Uterus (tissue), 4 donors: Measurements from ENCODE around the gene SYT11. TPM values are rescaled to one million over a fixed set of nuclear protein-coding genes. Genes with fewer than 3 reads are reported as not detected.

Experiments used
- DNase-seq, 2 donors: peaks; one replicate each; pipeline ENCODE4 v3.0.0-alpha.2; 2019 to 2020
- H3K27ac ChIP-seq, 2 donors: fragments of 200-600 bp; sonication (generic); 1 replicate in 1 of 2; 2 replicates in 1 of 2; pipeline ENCODE4 v1.5.1; 2016 to 2018
- H3K27me3 ChIP-seq, 2 donors: fragments of 200-600 bp; sonication (generic); one replicate each; pipeline ENCODE4 v1.5.1; 2018 to 2019; ENCODE audit warnings: control low read depth in 1 of 2
- H3K36me3 ChIP-seq, 2 donors: fragments of 200-600 bp; sonication (generic); one replicate each; pipeline ENCODE4 v1.5.1; 2019; ENCODE audit warnings: control low read depth in 1 of 2
- H3K4me1 ChIP-seq, 2 donors: fragments of 200-600 bp; sonication (generic); one replicate each; pipeline ENCODE4 v1.5.1; 2018 to 2019; ENCODE audit warnings: control low read depth in 1 of 2
- H3K4me3 ChIP-seq, 2 donors: fragments of 200-600 bp; sonication (generic); 1 replicate in 1 of 2; 2 replicates in 1 of 2; pipeline ENCODE4 v1.5.1; 2018 to 2019; ENCODE audit warnings: mild to moderate bottlenecking in 1 of 2
- H3K9me3 ChIP-seq, 2 donors: fragments of 200-600 bp; sonication (generic); one replicate each; pipeline ENCODE4 v1.5.1; 2019; ENCODE audit warnings: control low read depth in 1 of 2
- POLR2A ChIP-seq, 2 donors: fragments of 450-650 bp; IDR thresholded peaks; one replicate each; pipeline ENCODE4 v1.6.1; 2016; ENCODE audit warnings: antibody characterized with exemption in 2 of 2, mild to moderate bottlenecking in 1 of 2, moderate library complexity in 1 of 2
- intact Hi-C: fragments of 100-400 bp; cut with DNase I; formaldehyde crosslinking; loops from one replicate; pipeline ENCODE4 v1.15.1; 2023; ENCODE audit warnings: low total_unique reads
- total RNA-seq, 4 donors: library from RNA; depleted of rRNA in 3 of 4; stranded (reverse); fragments of >200 nt in 3 of 4; gene quantifications; one replicate each; pipeline versions ENCODE4 v1.1.0 to v1.2.4, GENCODE V29; 2014 to 2023
- TF ChIP-seq, protein P1 (sequence below), 4 experiments: fragments of 200-600 bp in 2 of 4; fragments of 450-650 bp in 2 of 4; sonication (generic) in 2 of 4; IDR thresholded peaks; one replicate each; pipeline ENCODE4 v1.5.1; 2016 to 2019; ENCODE audit warnings: antibody characterized with exemption in 4 of 4, mild to moderate bottlenecking in 2 of 4, moderate library complexity in 1 of 4
- donor health status: DM: yes; HTN: yes; CAD: no.

SYT11 gene
- total RNA-seq, 4 donors from 2014 or later = 12.8 to 70.5 (median 24.3) TPM

DNA sequence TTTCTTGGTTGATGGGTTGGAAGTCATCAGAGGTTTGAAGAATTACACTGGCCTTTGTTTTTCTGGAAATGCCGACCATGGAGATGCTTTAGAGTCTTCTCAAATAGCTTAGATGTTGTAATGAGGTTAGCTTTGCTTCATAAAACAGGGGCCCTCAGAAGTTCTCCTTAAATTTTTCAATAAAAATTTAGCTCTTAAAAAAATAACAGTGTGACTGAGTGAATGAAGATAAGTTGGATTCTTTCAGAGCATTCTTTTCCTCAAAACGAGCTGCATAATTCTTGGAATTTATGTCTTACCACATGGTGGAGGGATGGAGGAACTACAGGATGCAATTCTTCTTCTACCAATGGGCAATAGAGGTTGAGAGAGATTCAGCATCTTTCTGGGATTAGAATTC lies 23.4 kb downstream of the SYT11 start:
- H3K36me3 ChIP-seq = no peaks in the 10 kb centered on the region
- H3K9me3 ChIP-seq = no peaks in the 10 kb centered on the region
- H3K27ac ChIP-seq = no peak overlapping the region
- no peak for DNase-seq
- H3K27me3 ChIP-seq = no peaks in the 10 kb centered on the region
- TF ChIP-seq, protein P1, sequence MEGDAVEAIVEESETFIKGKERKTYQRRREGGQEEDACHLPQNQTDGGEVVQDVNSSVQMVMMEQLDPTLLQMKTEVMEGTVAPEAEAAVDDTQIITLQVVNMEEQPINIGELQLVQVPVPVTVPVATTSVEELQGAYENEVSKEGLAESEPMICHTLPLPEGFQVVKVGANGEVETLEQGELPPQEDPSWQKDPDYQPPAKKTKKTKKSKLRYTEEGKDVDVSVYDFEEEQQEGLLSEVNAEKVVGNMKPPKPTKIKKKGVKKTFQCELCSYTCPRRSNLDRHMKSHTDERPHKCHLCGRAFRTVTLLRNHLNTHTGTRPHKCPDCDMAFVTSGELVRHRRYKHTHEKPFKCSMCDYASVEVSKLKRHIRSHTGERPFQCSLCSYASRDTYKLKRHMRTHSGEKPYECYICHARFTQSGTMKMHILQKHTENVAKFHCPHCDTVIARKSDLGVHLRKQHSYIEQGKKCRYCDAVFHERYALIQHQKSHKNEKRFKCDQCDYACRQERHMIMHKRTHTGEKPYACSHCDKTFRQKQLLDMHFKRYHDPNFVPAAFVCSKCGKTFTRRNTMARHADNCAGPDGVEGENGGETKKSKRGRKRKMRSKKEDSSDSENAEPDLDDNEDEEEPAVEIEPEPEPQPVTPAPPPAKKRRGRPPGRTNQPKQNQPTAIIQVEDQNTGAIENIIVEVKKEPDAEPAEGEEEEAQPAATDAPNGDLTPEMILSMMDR (IDR thresholded peaks at IDR 0.05) = no peak
- TF ChIP-seq POLR2A (IDR thresholded peaks at IDR 0.05) = no peak
- H3K4me3 ChIP-seq = no peak overlapping the region
- no peaks in the 10 kb centered on the region for H3K4me1 ChIP-seq
- intact Hi-C loops = no loop called here

DNA sequence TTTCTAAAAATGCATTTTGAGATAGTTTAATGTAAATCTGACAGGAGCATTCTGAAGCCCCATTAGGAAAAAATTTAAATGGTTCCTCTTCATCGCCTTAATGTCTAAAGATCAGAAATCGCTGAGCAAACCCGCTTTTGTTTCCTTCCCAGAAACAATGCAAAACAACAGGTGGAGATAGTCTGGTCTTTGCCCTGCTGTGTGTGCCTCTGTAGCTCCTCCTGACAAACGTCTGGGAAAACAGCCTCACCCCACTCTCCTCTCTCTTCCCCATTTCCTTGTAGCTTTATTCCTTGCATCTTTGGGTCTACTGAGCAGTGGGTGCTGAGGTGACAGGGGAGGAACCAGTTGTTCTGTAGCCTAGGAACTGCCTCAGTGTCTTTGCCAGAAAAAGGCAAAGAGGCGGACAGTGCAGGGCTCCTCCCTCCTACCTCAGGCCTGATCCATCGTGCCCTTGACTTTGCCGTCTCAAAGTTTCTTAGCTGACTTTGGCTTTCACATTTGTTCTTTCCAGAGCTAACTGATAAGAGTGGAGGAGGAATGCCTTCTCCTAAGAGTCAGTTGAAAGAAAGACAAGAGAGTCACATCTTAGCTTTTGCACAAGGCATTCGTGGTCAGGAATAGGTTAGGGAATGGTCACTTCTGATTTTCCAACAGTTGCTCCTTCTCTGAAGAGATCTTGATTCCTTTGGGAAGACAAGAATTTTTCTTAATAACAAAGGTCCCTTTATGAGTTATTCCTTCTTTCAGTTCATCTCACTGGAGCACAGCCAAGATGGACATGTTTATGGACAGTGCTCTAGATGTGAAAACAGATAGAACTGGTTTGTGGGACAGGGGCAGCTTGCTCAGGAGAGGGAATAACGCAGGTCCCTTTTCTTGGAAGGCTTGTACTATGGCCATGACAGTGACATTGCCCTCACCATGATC lies 24.9 kb downstream of the SYT11 start:
- no peak overlapping the region for H3K27ac ChIP-seq
- H3K27me3 ChIP-seq = no peaks in the 10 kb centered on the region
- DNase-seq = no peak
- intact Hi-C loops = no loop called here
- no peaks in the 10 kb centered on the region for H3K4me1 ChIP-seq
- H3K9me3 ChIP-seq = no peaks in the 10 kb centered on the region
- TF ChIP-seq POLR2A (IDR thresholded peaks at IDR 0.05) = no peak
- TF ChIP-seq, protein P1 (IDR thresholded peaks at IDR 0.05) = no peak
- no peaks in the 10 kb centered on the region for H3K36me3 ChIP-seq
- no peak overlapping the region for H3K4me3 ChIP-seq

DNA sequence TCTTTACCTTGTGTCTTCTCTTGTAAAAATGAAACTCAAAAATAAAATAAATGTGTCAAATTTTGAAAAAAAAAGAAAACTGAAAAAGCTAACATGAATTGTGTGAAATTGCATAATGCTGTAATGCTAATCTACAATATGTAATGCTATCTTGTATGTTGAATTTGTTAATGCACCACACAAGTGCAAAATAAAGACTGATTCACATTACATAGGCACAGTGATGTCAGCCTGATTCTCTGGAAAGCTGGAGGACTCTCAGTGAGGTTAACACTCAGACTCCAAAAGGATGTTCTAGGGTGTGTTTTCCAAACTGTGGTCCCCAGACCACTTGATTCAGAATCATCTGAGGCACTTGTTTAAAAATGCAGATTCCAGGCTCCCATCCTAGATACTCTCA lies 25.6 kb downstream of the SYT11 start:
- H3K27ac ChIP-seq = no peak overlapping the region
- DNase-seq = no peak

DNA sequence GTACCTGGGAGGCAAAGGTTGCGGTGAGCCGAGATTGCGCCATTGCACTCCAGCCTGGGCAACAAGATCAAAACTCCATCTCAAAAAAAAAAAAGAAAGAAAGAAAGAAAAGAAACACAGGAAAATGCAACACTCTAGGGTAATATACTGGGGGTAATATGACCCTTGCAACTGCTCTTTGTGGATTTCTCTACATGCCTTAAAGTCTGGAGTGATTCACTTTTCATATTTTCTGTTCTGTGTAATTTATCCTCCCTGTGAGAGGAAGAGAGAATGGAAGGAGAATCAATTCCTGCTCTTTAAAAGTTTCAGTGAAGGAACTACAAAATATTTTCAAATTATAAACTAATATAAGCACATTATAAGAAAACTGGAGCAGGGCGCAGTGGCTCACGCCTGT lies 29.1 kb downstream of the SYT11 start:
- H3K36me3 ChIP-seq = no peaks in the 10 kb centered on the region
- peaks cover 0 to 7% of the 10 kb centered on the region in 2 donors for H3K4me1 ChIP-seq
- TF ChIP-seq POLR2A (IDR thresholded peaks at IDR 0.05) = no peak
- TF ChIP-seq, protein P1 (IDR thresholded peaks at IDR 0.05) = no peak
- no peak for DNase-seq
- no peaks in the 10 kb centered on the region for H3K27me3 ChIP-seq
- H3K4me3 ChIP-seq = no peak overlapping the region
- intact Hi-C loops = no loop called here
- no peak overlapping the region for H3K27ac ChIP-seq
- H3K9me3 ChIP-seq = no peaks in the 10 kb centered on the region

More for the DNA sequence above, 25.6 kb downstream of the SYT11 start:
- Histone ChIP-seq H3K9me3 (no peaks in the 10 kb centered on the region), H3K36me3 (no peaks in the 10 kb centered on the region), H3K4me1 (no peaks in the 10 kb centered on the region), H3K4me3 (no peak overlapping the region), H3K27me3 (no peaks in the 10 kb centered on the region)
- no peak for TF ChIP-seq POLR2A (IDR thresholded peaks at IDR 0.05)
- TF ChIP-seq, protein P1 (IDR thresholded peaks at IDR 0.05) = no peak
- intact Hi-C loops = no loop called here

DNA sequence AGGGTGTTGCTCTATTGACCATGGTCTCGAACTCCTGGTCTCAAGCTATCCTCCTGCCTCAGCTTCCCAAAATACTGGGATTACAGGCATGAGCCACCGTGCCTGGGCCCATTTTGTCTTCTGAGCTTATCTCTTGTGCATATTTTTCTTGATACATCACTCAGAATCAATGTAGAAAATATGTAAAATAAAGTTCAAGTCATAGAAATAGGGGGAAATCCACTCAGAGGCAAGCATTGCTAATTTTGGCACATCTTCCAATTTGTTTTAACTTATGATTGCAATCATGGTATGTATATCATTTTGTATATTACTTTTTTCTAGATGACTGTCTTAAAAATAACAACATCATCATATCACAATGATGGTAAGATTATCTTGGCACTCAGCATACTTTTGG lies 30.2 kb downstream of the SYT11 start:
- H3K27ac ChIP-seq = no peak overlapping the region
- intact Hi-C loops = no loop called here
- no peaks in the 10 kb centered on the region for H3K36me3 ChIP-seq
- no peaks in the 10 kb centered on the region for H3K27me3 ChIP-seq
- no peak for DNase-seq
- peaks cover 0 to 8% of the 10 kb centered on the region in 2 donors for H3K4me1 ChIP-seq
- no peaks in the 10 kb centered on the region for H3K9me3 ChIP-seq
- no peak overlapping the region for H3K4me3 ChIP-seq
- TF ChIP-seq POLR2A (IDR thresholded peaks at IDR 0.05) = no peak
- TF ChIP-seq, protein P1 (IDR thresholded peaks at IDR 0.05) = no peak
